Panc1 (cell line): ENCODE data around the gene SART1.

Experiments used
- TF ChIP-seq, protein P1 (sequence below): fragments of 450-650 bp; IDR thresholded peaks from 2 replicates; pipeline ENCODE4 v1.5.1; 2017; ENCODE audit warnings: mild to moderate bottlenecking
- TF ChIP-seq, protein P2 (sequence below), 2 experiments: IDR thresholded peaks; 2 replicates each; pipeline ENCODE4 v1.6.1; 2011 to 2012; ENCODE audit warnings: low read depth in 2 of 2, control low read depth in 1 of 2, low read length in 1 of 2, mild to moderate bottlenecking in 1 of 2, moderate library complexity in 1 of 2; ENCODE audit not compliant: insufficient read depth in 1 of 2

GRCh38 chr11:65934014-65934413 lies 27.5 kb upstream of the SART1 start:
- TF ChIP-seq, protein P1, sequence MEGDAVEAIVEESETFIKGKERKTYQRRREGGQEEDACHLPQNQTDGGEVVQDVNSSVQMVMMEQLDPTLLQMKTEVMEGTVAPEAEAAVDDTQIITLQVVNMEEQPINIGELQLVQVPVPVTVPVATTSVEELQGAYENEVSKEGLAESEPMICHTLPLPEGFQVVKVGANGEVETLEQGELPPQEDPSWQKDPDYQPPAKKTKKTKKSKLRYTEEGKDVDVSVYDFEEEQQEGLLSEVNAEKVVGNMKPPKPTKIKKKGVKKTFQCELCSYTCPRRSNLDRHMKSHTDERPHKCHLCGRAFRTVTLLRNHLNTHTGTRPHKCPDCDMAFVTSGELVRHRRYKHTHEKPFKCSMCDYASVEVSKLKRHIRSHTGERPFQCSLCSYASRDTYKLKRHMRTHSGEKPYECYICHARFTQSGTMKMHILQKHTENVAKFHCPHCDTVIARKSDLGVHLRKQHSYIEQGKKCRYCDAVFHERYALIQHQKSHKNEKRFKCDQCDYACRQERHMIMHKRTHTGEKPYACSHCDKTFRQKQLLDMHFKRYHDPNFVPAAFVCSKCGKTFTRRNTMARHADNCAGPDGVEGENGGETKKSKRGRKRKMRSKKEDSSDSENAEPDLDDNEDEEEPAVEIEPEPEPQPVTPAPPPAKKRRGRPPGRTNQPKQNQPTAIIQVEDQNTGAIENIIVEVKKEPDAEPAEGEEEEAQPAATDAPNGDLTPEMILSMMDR: no peak
- TF ChIP-seq, protein P2, sequence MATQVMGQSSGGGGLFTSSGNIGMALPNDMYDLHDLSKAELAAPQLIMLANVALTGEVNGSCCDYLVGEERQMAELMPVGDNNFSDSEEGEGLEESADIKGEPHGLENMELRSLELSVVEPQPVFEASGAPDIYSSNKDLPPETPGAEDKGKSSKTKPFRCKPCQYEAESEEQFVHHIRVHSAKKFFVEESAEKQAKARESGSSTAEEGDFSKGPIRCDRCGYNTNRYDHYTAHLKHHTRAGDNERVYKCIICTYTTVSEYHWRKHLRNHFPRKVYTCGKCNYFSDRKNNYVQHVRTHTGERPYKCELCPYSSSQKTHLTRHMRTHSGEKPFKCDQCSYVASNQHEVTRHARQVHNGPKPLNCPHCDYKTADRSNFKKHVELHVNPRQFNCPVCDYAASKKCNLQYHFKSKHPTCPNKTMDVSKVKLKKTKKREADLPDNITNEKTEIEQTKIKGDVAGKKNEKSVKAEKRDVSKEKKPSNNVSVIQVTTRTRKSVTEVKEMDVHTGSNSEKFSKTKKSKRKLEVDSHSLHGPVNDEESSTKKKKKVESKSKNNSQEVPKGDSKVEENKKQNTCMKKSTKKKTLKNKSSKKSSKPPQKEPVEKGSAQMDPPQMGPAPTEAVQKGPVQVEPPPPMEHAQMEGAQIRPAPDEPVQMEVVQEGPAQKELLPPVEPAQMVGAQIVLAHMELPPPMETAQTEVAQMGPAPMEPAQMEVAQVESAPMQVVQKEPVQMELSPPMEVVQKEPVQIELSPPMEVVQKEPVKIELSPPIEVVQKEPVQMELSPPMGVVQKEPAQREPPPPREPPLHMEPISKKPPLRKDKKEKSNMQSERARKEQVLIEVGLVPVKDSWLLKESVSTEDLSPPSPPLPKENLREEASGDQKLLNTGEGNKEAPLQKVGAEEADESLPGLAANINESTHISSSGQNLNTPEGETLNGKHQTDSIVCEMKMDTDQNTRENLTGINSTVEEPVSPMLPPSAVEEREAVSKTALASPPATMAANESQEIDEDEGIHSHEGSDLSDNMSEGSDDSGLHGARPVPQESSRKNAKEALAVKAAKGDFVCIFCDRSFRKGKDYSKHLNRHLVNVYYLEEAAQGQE (IDR thresholded peaks at IDR 0.05; ENCODE audit: insufficient read depth in 1 of 2, low read depth in 2 of 2, low read length in 1 of 2): no peak
